Activated CD8-positive, alpha-beta T cell treated with anti-CD3 and anti-CD28 coated beads for 36 hours (primary cell): ENCODE measurements around the gene NUDT9. TPM values are rescaled to one million over a fixed set of nuclear protein-coding genes. Genes with fewer than 3 reads are reported as not detected.

ENCODE experiments used
- ATAC-seq: fragments of 200-7000 bp; cut with Tn5 transposase; one replicate; pipeline ENCODE4 v1.10.0; 2021; ENCODE audit warnings: mild to moderate bottlenecking, moderate library complexity
- CTCF ChIA-PET: fragments of 350-600 bp; sonication (Branson Sonifier 250); formaldehyde crosslinking; loops from one replicate; lab custom pipeline; 2021; ENCODE audit warnings: antibody characterized with exemption; lab: Charles Lee
- POLR2A ChIA-PET: fragments of 350-600 bp; sonication (Branson Sonifier 250); formaldehyde crosslinking; loops from one replicate; lab custom pipeline; 2021; ENCODE audit warnings: antibody characterized with exemption; lab: Charles Lee
- DNase-seq: peaks from one replicate; pipeline ENCODE4 v3.0.0-alpha.2; 2020
- H3K27ac Mint-ChIP-seq: one replicate; pipeline ENCODE4 v1.8.0; 2021; ENCODE audit warnings: mild to moderate bottlenecking, mixed read lengths
- H3K27me3 Mint-ChIP-seq: one replicate; pipeline ENCODE4 v1.8.0; 2021; ENCODE audit warnings: mixed read lengths
- H3K36me3 Mint-ChIP-seq: one replicate; pipeline ENCODE4 v1.8.0; 2021; ENCODE audit warnings: low read depth, mixed read lengths
- H3K4me1 Mint-ChIP-seq: one replicate; pipeline ENCODE4 v1.8.0; 2021; ENCODE audit warnings: low read depth, mixed read lengths
- H3K4me3 Mint-ChIP-seq: one replicate; pipeline ENCODE4 v1.8.0; 2021; ENCODE audit warnings: mild to moderate bottlenecking, moderate library complexity, mixed read lengths
- H3K9me3 Mint-ChIP-seq: one replicate; pipeline ENCODE4 v1.8.0; 2021; ENCODE audit warnings: mixed read lengths
- intact Hi-C: fragments of 100-400 bp; cut with micrococcal nuclease; formaldehyde crosslinking; loops from one replicate; pipeline ENCODE4 v1.10.0; 2022
- total RNA-seq, 2 experiments: library from RNA; stranded (reverse); gene quantifications; one replicate each; pipeline ENCODE4 v1.2.3, GENCODE V29; 2021
- TF ChIP-seq, protein P1 (sequence below): fragments of 200-600 bp; IDR thresholded peaks from one replicate; pipeline ENCODE4 v1.8.0; 2022; ENCODE audit warnings: antibody characterized with exemption, mild to moderate bottlenecking

NUDT9 gene
- total RNA-seq, 2 experiments from 2014 or later = 11.9 to 12.3 TPM

DNA sequence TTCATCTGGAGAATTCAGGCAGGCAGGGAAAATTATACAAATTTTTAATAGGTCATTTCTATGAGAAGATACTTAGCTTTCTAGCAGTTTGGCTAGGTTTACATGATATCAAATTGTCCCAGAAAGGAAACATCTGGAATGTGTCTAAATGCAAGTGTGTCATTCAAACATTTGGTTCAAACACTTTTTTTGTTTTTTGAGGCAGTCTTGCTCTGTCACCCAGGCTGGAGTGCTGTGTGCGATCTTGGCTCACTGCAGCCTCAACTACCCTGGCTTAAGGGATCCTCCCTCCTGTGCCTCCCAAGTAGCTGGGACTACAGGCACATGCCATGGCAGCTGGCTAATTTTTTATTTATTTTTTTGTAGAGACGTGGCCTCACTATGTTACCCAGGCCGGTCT is 75.2 kb downstream of the NUDT9 start:
- intact Hi-C loops = no loop called here
- no peaks in the 10 kb centered on the region for H3K27me3 Mint-ChIP-seq
- H3K27ac Mint-ChIP-seq = no peak overlapping the region
- TF ChIP-seq, protein P1, sequence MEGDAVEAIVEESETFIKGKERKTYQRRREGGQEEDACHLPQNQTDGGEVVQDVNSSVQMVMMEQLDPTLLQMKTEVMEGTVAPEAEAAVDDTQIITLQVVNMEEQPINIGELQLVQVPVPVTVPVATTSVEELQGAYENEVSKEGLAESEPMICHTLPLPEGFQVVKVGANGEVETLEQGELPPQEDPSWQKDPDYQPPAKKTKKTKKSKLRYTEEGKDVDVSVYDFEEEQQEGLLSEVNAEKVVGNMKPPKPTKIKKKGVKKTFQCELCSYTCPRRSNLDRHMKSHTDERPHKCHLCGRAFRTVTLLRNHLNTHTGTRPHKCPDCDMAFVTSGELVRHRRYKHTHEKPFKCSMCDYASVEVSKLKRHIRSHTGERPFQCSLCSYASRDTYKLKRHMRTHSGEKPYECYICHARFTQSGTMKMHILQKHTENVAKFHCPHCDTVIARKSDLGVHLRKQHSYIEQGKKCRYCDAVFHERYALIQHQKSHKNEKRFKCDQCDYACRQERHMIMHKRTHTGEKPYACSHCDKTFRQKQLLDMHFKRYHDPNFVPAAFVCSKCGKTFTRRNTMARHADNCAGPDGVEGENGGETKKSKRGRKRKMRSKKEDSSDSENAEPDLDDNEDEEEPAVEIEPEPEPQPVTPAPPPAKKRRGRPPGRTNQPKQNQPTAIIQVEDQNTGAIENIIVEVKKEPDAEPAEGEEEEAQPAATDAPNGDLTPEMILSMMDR = no peak
- H3K36me3 Mint-ChIP-seq = no peaks in the 10 kb centered on the region
- ATAC-seq (no peak), DNase-seq (no peak)
- H3K4me3 Mint-ChIP-seq = no peak overlapping the region
- no peaks in the 10 kb centered on the region for H3K9me3 Mint-ChIP-seq
- ChIA-PET CTCF (interaction anchor here (0.6 to 3.1 kb wide), 9 partner anchors 12 to 714 kb away, joined by 3 to 11 read pairs (median 3); no protein-coding TSS in a partner anchor), POLR2A (no interaction called here)
- peaks cover 8% of the 10 kb centered on the region for H3K4me1 Mint-ChIP-seq

DNA sequence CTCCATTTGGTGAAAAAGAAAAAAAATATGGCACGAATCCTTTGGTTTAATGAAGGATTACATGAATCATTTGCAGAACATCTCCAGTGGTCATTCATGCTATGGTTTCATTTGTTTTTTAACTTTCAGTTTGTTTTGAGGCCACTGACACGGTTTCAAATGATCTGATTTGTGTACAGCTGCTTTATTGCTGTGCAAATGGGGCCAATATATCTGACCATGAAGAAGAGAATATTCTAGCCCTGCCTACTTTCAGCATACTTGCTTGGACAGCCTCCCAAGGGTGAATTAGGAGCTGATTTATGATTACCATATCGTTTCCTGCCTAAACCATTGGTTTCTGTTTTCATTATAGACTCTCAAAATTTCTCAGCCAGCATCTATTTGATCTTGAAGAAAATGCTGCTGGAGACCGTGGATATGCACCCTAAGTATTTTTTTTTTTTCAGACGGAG is 76.1 kb downstream of the NUDT9 start:
- Mint-ChIP-seq H3K4me1 (peaks cover 8% of the 10 kb centered on the region), H3K27ac (no peak overlapping the region), H3K9me3 (no peaks in the 10 kb centered on the region), H3K4me3 (no peak overlapping the region), H3K36me3 (no peaks in the 10 kb centered on the region), H3K27me3 (no peaks in the 10 kb centered on the region)
- ATAC-seq = peak; percentile 30
- ChIA-PET CTCF (interaction anchor here (1.6 to 3.1 kb wide), 2 partner anchors 16 to 351 kb away, joined by 4 to 11 read pairs; no protein-coding TSS in a partner anchor), POLR2A (interaction anchor here (1.0 kb wide), 1 partner anchor 165 kb away, joined by 3 read pairs; no protein-coding TSS in a partner anchor)
- TF ChIP-seq, protein P1 = no peak
- intact Hi-C loops = no loop called here
- DNase-seq = no peak

DNA sequence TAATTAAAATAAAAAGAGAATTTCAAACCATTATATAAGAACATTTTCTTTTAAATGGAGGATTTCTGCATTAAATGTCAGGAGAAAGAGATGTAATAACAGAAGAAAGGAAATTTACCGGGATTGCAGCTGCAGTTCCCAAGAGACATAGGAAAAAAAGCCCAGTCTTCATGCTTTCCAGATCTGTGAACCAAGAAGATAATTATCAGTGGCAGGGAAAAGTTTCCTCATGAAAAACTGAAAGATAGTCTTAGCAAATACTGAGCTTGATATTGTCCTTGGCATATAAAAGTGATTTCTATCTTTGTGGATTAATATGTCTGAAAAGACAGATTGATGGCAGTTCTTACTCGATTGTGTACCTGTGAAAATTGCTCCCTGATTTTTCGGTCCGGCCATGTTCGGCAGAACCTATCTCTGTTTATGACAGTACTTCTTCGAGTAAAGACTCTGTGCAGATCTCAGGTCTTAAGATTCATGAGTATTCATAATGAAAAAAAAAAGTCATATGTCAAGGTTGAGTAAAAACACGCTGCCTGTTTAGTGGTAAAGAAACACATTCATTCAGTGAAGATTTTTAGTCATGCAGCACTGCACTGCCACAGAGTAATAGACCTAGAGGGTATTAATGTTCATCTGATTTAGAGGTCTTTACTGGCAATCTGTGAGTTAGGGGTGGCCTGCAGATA is 77.2 kb downstream of the NUDT9 start:
- CTCF ChIA-PET = interaction anchor here (3.1 kb wide), 1 partner anchor 350 kb away, joined by 11 read pairs; no protein-coding TSS in a partner anchor
- intact Hi-C loops = no loop called here

DNA sequence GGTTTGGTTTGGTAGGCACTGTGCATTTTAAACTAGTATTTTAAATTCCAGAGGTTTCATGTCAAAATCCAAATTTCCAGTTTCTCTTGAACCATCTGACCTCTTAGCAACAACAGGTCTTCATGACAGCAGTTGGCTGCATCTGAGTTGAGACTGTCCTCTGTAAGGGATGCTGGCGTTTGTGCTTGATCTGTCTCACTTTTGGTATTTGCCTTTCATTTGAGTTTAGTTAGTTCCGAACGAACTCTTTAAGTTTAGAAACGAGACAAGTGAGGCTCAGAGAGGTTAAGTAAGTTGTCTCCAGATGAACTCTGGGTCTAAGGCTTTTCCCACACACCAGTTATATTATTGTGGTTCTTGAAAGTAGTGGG is 77.7 kb downstream of the NUDT9 start:
- ChIA-PET CTCF (no interaction called here), POLR2A (no interaction called here)
- TF ChIP-seq, protein P1 = no peak
- no peaks in the 10 kb centered on the region for H3K27me3 Mint-ChIP-seq
- peaks cover 8% of the 10 kb centered on the region for H3K4me1 Mint-ChIP-seq
- H3K36me3 Mint-ChIP-seq = no peaks in the 10 kb centered on the region
- ATAC-seq = no peak
- H3K27ac Mint-ChIP-seq = no peak overlapping the region
- H3K9me3 Mint-ChIP-seq = no peaks in the 10 kb centered on the region
- no peak overlapping the region for H3K4me3 Mint-ChIP-seq
- no peak for DNase-seq
- intact Hi-C loops = no loop called here

More for the DNA sequence above, 77.2 kb downstream of the NUDT9 start:
- no peaks in the 10 kb centered on the region for H3K9me3 Mint-ChIP-seq
- POLR2A ChIA-PET = no interaction called here
- DNase-seq (no peak), ATAC-seq (peak; percentile 39)
- H3K27me3 Mint-ChIP-seq = no peaks in the 10 kb centered on the region
- peaks cover 8% of the 10 kb centered on the region for H3K4me1 Mint-ChIP-seq
- H3K4me3 Mint-ChIP-seq = no peak overlapping the region
- no peak overlapping the region for H3K27ac Mint-ChIP-seq
- H3K36me3 Mint-ChIP-seq = no peaks in the 10 kb centered on the region
- TF ChIP-seq, protein P1 = no peak

DNA sequence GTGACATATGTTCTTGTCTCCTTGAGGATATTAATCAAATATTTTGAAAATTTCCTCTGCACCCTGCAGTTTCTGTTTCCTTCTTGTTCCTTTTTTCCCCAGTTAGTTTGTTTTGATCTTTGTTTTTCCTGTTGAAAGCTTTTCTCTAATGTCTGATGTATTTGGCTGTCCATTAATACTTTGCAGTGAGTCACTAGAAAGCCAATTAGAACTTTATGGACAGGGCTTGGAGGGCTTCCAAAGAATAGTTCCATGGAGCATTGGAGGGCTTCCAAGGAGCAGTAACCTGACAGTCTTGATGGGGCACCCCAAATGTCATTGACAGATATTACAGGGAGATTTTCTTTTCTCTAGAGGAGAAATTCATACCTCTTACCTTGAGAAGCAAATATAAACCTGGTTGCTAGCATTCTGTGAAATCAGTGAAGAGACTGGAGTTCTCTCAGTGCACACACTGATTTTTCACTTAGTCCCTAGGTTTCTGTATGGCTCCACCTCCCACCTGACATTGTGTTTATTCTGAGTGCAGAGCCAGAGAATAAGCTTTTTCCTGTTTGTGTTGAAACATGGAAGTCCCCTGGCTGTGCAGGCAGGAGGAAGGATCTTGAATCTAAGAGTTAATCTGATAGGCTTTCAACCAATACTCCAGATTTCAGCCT is 80.3 kb downstream of the NUDT9 start:
- Mint-ChIP-seq H3K9me3 (no peaks in the 10 kb centered on the region), H3K4me1 (peaks cover 8% of the 10 kb centered on the region), H3K36me3 (no peaks in the 10 kb centered on the region), H3K4me3 (no peak overlapping the region), H3K27ac (no peak overlapping the region), H3K27me3 (no peaks in the 10 kb centered on the region)
- ATAC-seq (no peak), DNase-seq (no peak)
- CTCF ChIA-PET = no interaction called here
- intact Hi-C loops = no loop called here
- TF ChIP-seq, protein P1 = no peak
- POLR2A ChIA-PET = no interaction called here
